GM19035 (cell line): ENCODE data around the gene CMBL.
"Not testable (repeated sequence)": the region's sequence is repeated elsewhere in the genome, so short reads cannot be mapped to it uniquely, and the experiment has no call there.

ENCODE experiments used
- ATAC-seq: cut with Tn5 transposase; IDR thresholded peaks from one replicate; pipeline ENCODE4 v1.9.1; 2021; ENCODE audit not compliant: unreplicated experiment

CMBL gene

GRCh38 chr5:10307206-10308148, at the start of gene CMBL:
CMBL (minus strand) TSS chr5:10307902; CDS start chr5:10290762, 17,140 bp downstream.
- ATAC-seq, result peak; percentile 84

- no peak for ATAC-seq
Observed at GRCh38 chr5:10355071-10355889, 47.6 kb upstream of the CMBL start.

- peak; percentile 43 for ATAC-seq
Observed at GRCh38 chr5:10354048-10354872, 46.6 kb upstream of the CMBL start.

GRCh38 chr5:10353241-10354047, 45.7 kb upstream of the CMBL start, which contains the start of gene MARCHF6:
MARCHF6 (plus strand) TSS chr5:10353695; CDS start chr5:10353899, 204 bp downstream.
- ATAC-seq, result peak; percentile 84

- ATAC-seq, result peak; percentile 11
Observed at GRCh38 chr5:10352430-10353240, 44.9 kb upstream of the CMBL start.

GRCh38 chr5:10351919-10352318, 44.2 kb upstream of the CMBL start:
- no peak for ATAC-seq

- ATAC-seq, result no peak
Observed at GRCh38 chr5:10351199-10351905, 43.6 kb upstream of the CMBL start.

GRCh38 chr5:10348258-10348657, 40.6 kb upstream of the CMBL start:
- no peak for ATAC-seq

GRCh38 chr5:10344461-10345106, 36.9 kb upstream of the CMBL start:
- ATAC-seq, result not testable (repeated sequence)

GRCh38 chr5:10343486-10343885, 35.8 kb upstream of the CMBL start:
- no peak for ATAC-seq

GRCh38 chr5:10339958-10340357, 32.3 kb upstream of the CMBL start:
- ATAC-seq, result no peak

GRCh38 chr5:10339058-10339811, 31.5 kb upstream of the CMBL start:
- ATAC-seq, result no peak

- ATAC-seq, result no peak
Observed at GRCh38 chr5:10338686-10339057, 31.0 kb upstream of the CMBL start.

GRCh38 chr5:10337986-10338385, 30.3 kb upstream of the CMBL start:
- ATAC-seq, result no peak

GRCh38 chr5:10337107-10337506, 29.4 kb upstream of the CMBL start:
- no peak for ATAC-seq

- ATAC-seq, result no peak
Observed at GRCh38 chr5:10335711-10336470, 28.2 kb upstream of the CMBL start.

- ATAC-seq, result no peak
Observed at GRCh38 chr5:10334831-10335230, 27.1 kb upstream of the CMBL start.
